SK-N-SH (cell line): ENCODE measurements around the gene PPP2R5C. TPM values are rescaled to one million over a fixed set of nuclear protein-coding genes. Genes with fewer than 3 reads are reported as not detected.

ENCODE experiments used
- CTCF ChIA-PET: fragments of 300-600, 350-600 bp; formaldehyde crosslinking; extraction: SDS; loops from one replicate; lab custom pipeline; 2021; lab: Yijun Ruan, JAX
- POLR2A ChIA-PET: fragments of 350-600 bp; sonication (Branson Sonifier 250); formaldehyde crosslinking; extraction: SDS; loops from one replicate; lab custom pipeline; 2020; ENCODE audit warnings: antibody characterized with exemption, inconsistent platforms; lab: Yijun Ruan, JAX
- DNase-seq: peaks from one replicate; pipeline ENCODE4 v3.0.0; 2012
- H2AFZ ChIP-seq: fragments of 200-600 bp; sonication (generic); 2 replicates; pipeline ENCODE4 v1.8.1; 2016; ENCODE audit warnings: antibody characterized with exemption, mild to moderate bottlenecking, low read depth
- H3F3A ChIP-seq: fragments of 200-600 bp; sonication (generic); replicated peaks from 2 replicates; pipeline ENCODE3; 2016; ENCODE audit warnings: antibody characterized with exemption, mild to moderate bottlenecking; ENCODE audit not compliant: insufficient read depth
- H3K27ac ChIP-seq, 2 experiments: fragments of 200-500 bp in 1 of 2; fragments of 200-600 bp in 1 of 2; sonication (Bioruptor generic) in 1 of 2; sonication (generic), shearing (Covaris generic) in 1 of 2; 2 replicates each; pipeline versions ENCODE4 v1.5.1 to v1.6.1; 2014 to 2016; ENCODE audit warnings: low read depth in 2 of 2, inconsistent platforms in 1 of 2, low read length in 1 of 2, mild to moderate bottlenecking in 1 of 2, mixed read lengths in 1 of 2
- H3K27me3 ChIP-seq: fragments of 200-600 bp; sonication (generic), shearing (Covaris generic); 2 replicates; pipeline ENCODE4 v1.6.1; 2016; ENCODE audit warnings: mixed run types; ENCODE audit not compliant: insufficient read depth
- H3K36me3 ChIP-seq, 2 experiments: fragments of 200-500 bp in 1 of 2; fragments of 200-600 bp in 1 of 2; sonication (Bioruptor generic) in 1 of 2; sonication (generic) in 1 of 2; replicated peaks in 1 of 2; 2 replicates each; pipeline versions ENCODE3 to v1.5.1; 2014 to 2016; ENCODE audit warnings: low read length in 1 of 2, mild to moderate bottlenecking in 1 of 2; ENCODE audit not compliant: insufficient read depth in 2 of 2, control insufficient read depth in 1 of 2
- H3K4me1 ChIP-seq, 2 experiments: fragments of 200-500 bp in 1 of 2; fragments of 200-600 bp in 1 of 2; sonication (Bioruptor generic) in 1 of 2; sonication (generic), shearing (Covaris generic) in 1 of 2; 2 replicates each; pipeline versions ENCODE4 v1.5.1 to v1.6.1; 2014 to 2016; ENCODE audit warnings: low read depth in 1 of 2, low read length in 1 of 2, mixed run types in 1 of 2; ENCODE audit not compliant: insufficient read depth in 2 of 2, control insufficient read depth in 1 of 2
- H3K4me2 ChIP-seq: fragments of 200-600 bp; sonication (generic), shearing (Covaris generic); 2 replicates; pipeline ENCODE4 v1.6.1; 2017; ENCODE audit warnings: mixed run types
- H3K4me3 ChIP-seq, 2 experiments: fragments of 200-500 bp in 1 of 2; fragments of 200-600 bp in 1 of 2; sonication (Bioruptor generic) in 1 of 2; sonication (generic), shearing (Covaris generic) in 1 of 2; 2 replicates each; pipeline versions ENCODE4 v1.5.1 to v1.8.1; 2014 to 2016; ENCODE audit warnings: low read depth in 2 of 2, inconsistent platforms in 1 of 2, low read length in 1 of 2, mild to moderate bottlenecking in 1 of 2, mixed read lengths in 1 of 2, moderate library complexity in 1 of 2
- H3K79me2 ChIP-seq: fragments of 200-600 bp; sonication (generic); 2 replicates; pipeline ENCODE4 v1.8.1; 2017; ENCODE audit warnings: mild to moderate bottlenecking; ENCODE audit not compliant: insufficient read depth
- H3K9ac ChIP-seq: fragments of 200-600 bp; sonication (generic); 2 replicates; pipeline ENCODE4 v1.6.1; 2017; ENCODE audit warnings: mixed run types
- H3K9me2 ChIP-seq: fragments of 200-600 bp; sonication (generic); 2 replicates; pipeline ENCODE4 v1.6.1; 2017; ENCODE audit warnings: mixed run types
- H3K9me3 ChIP-seq: fragments of 200-600 bp; sonication (generic); 2 replicates; pipeline ENCODE4 v1.6.1; 2017; ENCODE audit warnings: mixed run types, mild to moderate bottlenecking, moderate library complexity
- H4K20me1 ChIP-seq: fragments of 200-600 bp; sonication (generic); 2 replicates; pipeline ENCODE4 v1.6.1; 2017; ENCODE audit warnings: mild to moderate bottlenecking, mixed run types; ENCODE audit not compliant: insufficient read depth
- CHD2 ChIP-seq: fragments of 150-350 bp; IDR thresholded peaks from 2 replicates; pipeline ENCODE4 v1.6.1; 2018; ENCODE audit warnings: low read length; ENCODE audit not compliant: partially characterized antibody
- EZH2phosphoT487 ChIP-seq: fragments of 200-600 bp; sonication (generic); IDR thresholded peaks from 2 replicates; pipeline ENCODE4 v1.6.1; 2017; ENCODE audit warnings: low read depth, mixed run types, mild to moderate bottlenecking, antibody characterized with exemption, moderate library complexity, borderline replicate concordance
- FOSL2 ChIP-seq: IDR thresholded peaks from 2 replicates; pipeline ENCODE4 v1.4.0; 2012; ENCODE audit warnings: low read depth, mild to moderate bottlenecking, moderate library complexity, borderline replicate concordance
- FOXJ3 ChIP-seq: sonication (generic); formaldehyde crosslinking; IDR thresholded peaks from 2 replicates; pipeline ENCODE4 v1.5.1; 2020; ENCODE audit warnings: mild to moderate bottlenecking, missing genetic modification reagents
- FOXM1 ChIP-seq: IDR thresholded peaks from 2 replicates; pipeline ENCODE4 v1.4.0; 2012; ENCODE audit warnings: low read depth, mild to moderate bottlenecking
- MXI1 ChIP-seq: IDR thresholded peaks from 2 replicates; pipeline ENCODE4 v1.6.1; 2012; ENCODE audit warnings: mild to moderate bottlenecking, low read depth, low read length, improper control_type of control experiment
- NFIC ChIP-seq: IDR thresholded peaks from 2 replicates; pipeline ENCODE4 v1.4.0; 2012; ENCODE audit warnings: borderline replicate concordance
- NRF1 ChIP-seq: IDR thresholded peaks from 2 replicates; pipeline ENCODE4 v1.6.1; 2012; ENCODE audit warnings: low read depth, mild to moderate bottlenecking, low read length
- POLR2AphosphoS5 ChIP-seq: IDR thresholded peaks from 2 replicates; pipeline ENCODE4 v1.6.1; 2012; ENCODE audit warnings: low read depth, low read length
- RAD21 ChIP-seq: IDR thresholded peaks from 2 replicates; pipeline ENCODE4 v1.6.1; 2012; ENCODE audit warnings: mild to moderate bottlenecking, low read length
- RCOR1 ChIP-seq: fragments of 150-350 bp; IDR thresholded peaks from 2 replicates; pipeline ENCODE4 v1.6.1; 2017; ENCODE audit warnings: antibody characterized with exemption, low read length
- RXRA ChIP-seq: IDR thresholded peaks from 2 replicates; pipeline ENCODE4 v1.4.0; 2012; ENCODE audit warnings: low read depth, mild to moderate bottlenecking, borderline replicate concordance
- SMC3 ChIP-seq: IDR thresholded peaks from 2 replicates; pipeline ENCODE4 v1.6.1; 2012; ENCODE audit warnings: low read depth, low read length, improper control_type of control experiment
- TAF1 ChIP-seq: IDR thresholded peaks from 2 replicates; pipeline ENCODE4 v1.6.1; 2012; ENCODE audit warnings: low read depth, mild to moderate bottlenecking, low read length, moderate library complexity, borderline replicate concordance
- TCF12 ChIP-seq: IDR thresholded peaks from 2 replicates; pipeline ENCODE4 v1.4.0; 2012
- TEAD4 ChIP-seq: IDR thresholded peaks from 2 replicates; pipeline ENCODE4 v1.4.0; 2012; ENCODE audit warnings: mild to moderate bottlenecking, borderline replicate concordance; ENCODE audit not compliant: insufficient read depth
- YY1 ChIP-seq: IDR thresholded peaks from 2 replicates; pipeline ENCODE4 v1.4.0; 2012; ENCODE audit warnings: low read depth, mild to moderate bottlenecking
- WGBS: methylation state at CpG from one replicate; pipeline ENCODE4 v1.1.6; 2017; ENCODE audit warnings: low lambda C conversion rate; 5-methylcytosine and 5-hydroxymethylcytosine counted together
- polyA plus RNA-seq, 3 experiments: library from polyadenylated mRNA; depleted of rRNA; stranded (reverse); fragments of >200 nt; gene quantifications; 2 replicates each; pipeline ENCODE4 v1.2.3, GENCODE V29; 2012
- TF ChIP-seq, protein P1 (sequence below): IDR thresholded peaks from 2 replicates; pipeline ENCODE4 v1.6.1; 2012; ENCODE audit warnings: mild to moderate bottlenecking, low read depth, low read length, moderate library complexity
- TF ChIP-seq, protein P2 (sequence below): IDR thresholded peaks from 2 replicates; pipeline ENCODE4 v1.4.0; 2012; ENCODE audit warnings: low read depth, borderline replicate concordance
- TF ChIP-seq, protein P3 (sequence below): IDR thresholded peaks from 2 replicates; pipeline ENCODE4; 2012
- TF ChIP-seq, protein P4 (sequence below): IDR thresholded peaks from 2 replicates; pipeline ENCODE4 v1.4.0; 2012; ENCODE audit warnings: low read depth
- TF ChIP-seq, protein P5 (sequence below): fragments of 200-600 bp; sonication (generic); IDR thresholded peaks from 2 replicates; pipeline ENCODE4 v1.6.1; 2017; ENCODE audit warnings: antibody characterized with exemption, mild to moderate bottlenecking, moderate library complexity
- TF ChIP-seq, protein P6 (sequence below): fragments of 150-350 bp; IDR thresholded peaks from 2 replicates; pipeline ENCODE4 v1.6.1; 2016; ENCODE audit warnings: mild to moderate bottlenecking, low read depth, low read length

The PPP2R5C gene
- polyA plus RNA-seq, 1 of the 3 experiments (the other 2 are of a cell fraction): 43.7 TPM

DNA sequence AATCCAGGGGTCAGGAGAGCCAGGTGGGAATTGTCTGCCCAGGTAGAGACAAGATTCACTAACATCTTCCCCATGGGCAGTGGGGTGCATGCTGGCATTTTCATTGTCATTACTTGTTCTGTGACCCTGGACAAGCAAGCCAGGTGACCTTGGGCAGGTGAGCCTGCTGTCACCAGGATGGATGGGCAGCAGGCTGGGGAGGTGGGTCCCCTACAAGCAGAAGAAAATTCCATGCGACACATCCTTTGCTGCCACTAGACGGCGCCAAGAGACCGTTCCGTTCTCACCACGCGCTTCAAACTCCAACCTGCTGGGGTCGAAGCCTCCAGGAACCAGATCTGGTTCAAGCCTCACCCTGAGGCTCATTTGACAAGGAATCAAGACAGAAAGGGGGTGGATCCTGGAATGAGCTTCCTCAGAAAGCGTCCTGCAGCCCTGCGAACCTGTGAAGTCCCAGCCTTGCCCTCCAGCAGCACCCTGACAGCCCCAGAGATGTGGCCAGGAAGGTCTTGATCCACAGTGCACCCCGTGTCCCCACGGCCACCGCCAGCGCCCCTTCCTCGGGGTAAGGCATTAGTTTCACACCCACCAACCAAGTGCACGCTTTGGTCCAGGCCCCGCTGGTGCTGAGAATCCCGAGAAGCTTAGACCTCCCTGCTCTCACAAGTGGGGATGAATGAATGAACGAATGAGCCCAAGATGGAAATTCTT, 199.7 kb downstream of the PPP2R5C start:
- Histone ChIP-seq H3F3A (peaks cover 10% of the 10 kb centered on the region), H3K36me3 (no peaks in the 10 kb centered on the region), H2AFZ (no peak overlapping the region), H3K27ac (no peak overlapping the region), H3K4me1 (peaks cover 22 to 31% of the 10 kb centered on the region in 2 experiments; a peak in 3 of 4 replicates), H3K79me2 (peaks cover 18% of the 10 kb centered on the region), H3K27me3 (no peaks in the 10 kb centered on the region), H3K9me3 (no peaks in the 10 kb centered on the region), H4K20me1 (peaks cover 5% of the 10 kb centered on the region; the same call in 1 of the 2 replicates), H3K4me2 (no peak overlapping the region), H3K9ac (no peak overlapping the region), H3K9me2 (no peaks in the 10 kb centered on the region), H3K4me3 (no peak overlapping the region)
- peak; percentile 82 for DNase-seq
- WGBS: 40% methylated on average over 16 of the region's 19 CpGs
- ChIA-PET POLR2A (no interaction called here), CTCF (interaction anchor here (0.6 to 4.6 kb wide), 35 partner anchors 9 to 1511 kb away, joined by 3 to 33 read pairs (median 3); partner anchors contain the start of gene ZNF839)
- no peak for TF ChIP-seq TAF1
- no peak for TF ChIP-seq FOXM1
- TF ChIP-seq TEAD4: no peak
- TF ChIP-seq MXI1: peak; percentile 78
- TF ChIP-seq, protein P1, sequence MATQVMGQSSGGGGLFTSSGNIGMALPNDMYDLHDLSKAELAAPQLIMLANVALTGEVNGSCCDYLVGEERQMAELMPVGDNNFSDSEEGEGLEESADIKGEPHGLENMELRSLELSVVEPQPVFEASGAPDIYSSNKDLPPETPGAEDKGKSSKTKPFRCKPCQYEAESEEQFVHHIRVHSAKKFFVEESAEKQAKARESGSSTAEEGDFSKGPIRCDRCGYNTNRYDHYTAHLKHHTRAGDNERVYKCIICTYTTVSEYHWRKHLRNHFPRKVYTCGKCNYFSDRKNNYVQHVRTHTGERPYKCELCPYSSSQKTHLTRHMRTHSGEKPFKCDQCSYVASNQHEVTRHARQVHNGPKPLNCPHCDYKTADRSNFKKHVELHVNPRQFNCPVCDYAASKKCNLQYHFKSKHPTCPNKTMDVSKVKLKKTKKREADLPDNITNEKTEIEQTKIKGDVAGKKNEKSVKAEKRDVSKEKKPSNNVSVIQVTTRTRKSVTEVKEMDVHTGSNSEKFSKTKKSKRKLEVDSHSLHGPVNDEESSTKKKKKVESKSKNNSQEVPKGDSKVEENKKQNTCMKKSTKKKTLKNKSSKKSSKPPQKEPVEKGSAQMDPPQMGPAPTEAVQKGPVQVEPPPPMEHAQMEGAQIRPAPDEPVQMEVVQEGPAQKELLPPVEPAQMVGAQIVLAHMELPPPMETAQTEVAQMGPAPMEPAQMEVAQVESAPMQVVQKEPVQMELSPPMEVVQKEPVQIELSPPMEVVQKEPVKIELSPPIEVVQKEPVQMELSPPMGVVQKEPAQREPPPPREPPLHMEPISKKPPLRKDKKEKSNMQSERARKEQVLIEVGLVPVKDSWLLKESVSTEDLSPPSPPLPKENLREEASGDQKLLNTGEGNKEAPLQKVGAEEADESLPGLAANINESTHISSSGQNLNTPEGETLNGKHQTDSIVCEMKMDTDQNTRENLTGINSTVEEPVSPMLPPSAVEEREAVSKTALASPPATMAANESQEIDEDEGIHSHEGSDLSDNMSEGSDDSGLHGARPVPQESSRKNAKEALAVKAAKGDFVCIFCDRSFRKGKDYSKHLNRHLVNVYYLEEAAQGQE: no peak
- no peak for TF ChIP-seq FOXJ3 (CRISPR knock-in tag)
- no peak for TF ChIP-seq NFIC
- TF ChIP-seq, protein P2, sequence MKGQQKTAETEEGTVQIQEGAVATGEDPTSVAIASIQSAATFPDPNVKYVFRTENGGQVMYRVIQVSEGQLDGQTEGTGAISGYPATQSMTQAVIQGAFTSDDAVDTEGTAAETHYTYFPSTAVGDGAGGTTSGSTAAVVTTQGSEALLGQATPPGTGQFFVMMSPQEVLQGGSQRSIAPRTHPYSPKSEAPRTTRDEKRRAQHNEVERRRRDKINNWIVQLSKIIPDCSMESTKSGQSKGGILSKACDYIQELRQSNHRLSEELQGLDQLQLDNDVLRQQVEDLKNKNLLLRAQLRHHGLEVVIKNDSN: no peak
- TF ChIP-seq CHD2: peak; percentile 41
- peak; percentile 90 for TF ChIP-seq RAD21
- peak; percentile 76 for TF ChIP-seq SMC3
- no peak for TF ChIP-seq NRF1
- no peak for TF ChIP-seq RXRA
- TF ChIP-seq, protein P3, sequence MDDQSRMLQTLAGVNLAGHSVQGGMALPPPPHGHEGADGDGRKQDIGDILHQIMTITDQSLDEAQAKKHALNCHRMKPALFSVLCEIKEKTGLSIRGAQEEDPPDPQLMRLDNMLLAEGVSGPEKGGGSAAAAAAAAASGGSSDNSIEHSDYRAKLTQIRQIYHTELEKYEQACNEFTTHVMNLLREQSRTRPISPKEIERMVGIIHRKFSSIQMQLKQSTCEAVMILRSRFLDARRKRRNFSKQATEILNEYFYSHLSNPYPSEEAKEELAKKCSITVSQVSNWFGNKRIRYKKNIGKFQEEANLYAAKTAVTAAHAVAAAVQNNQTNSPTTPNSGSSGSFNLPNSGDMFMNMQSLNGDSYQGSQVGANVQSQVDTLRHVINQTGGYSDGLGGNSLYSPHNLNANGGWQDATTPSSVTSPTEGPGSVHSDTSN: no peak
- no peak for TF ChIP-seq POLR2AphosphoS5
- TF ChIP-seq, protein P4, sequence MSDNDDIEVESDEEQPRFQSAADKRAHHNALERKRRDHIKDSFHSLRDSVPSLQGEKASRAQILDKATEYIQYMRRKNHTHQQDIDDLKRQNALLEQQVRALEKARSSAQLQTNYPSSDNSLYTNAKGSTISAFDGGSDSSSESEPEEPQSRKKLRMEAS: peak; percentile 88
- TF ChIP-seq EZH2phosphoT487: no peak
- no peak for TF ChIP-seq TCF12
- TF ChIP-seq, protein P5, sequence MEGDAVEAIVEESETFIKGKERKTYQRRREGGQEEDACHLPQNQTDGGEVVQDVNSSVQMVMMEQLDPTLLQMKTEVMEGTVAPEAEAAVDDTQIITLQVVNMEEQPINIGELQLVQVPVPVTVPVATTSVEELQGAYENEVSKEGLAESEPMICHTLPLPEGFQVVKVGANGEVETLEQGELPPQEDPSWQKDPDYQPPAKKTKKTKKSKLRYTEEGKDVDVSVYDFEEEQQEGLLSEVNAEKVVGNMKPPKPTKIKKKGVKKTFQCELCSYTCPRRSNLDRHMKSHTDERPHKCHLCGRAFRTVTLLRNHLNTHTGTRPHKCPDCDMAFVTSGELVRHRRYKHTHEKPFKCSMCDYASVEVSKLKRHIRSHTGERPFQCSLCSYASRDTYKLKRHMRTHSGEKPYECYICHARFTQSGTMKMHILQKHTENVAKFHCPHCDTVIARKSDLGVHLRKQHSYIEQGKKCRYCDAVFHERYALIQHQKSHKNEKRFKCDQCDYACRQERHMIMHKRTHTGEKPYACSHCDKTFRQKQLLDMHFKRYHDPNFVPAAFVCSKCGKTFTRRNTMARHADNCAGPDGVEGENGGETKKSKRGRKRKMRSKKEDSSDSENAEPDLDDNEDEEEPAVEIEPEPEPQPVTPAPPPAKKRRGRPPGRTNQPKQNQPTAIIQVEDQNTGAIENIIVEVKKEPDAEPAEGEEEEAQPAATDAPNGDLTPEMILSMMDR: peak; percentile 85
- no peak for TF ChIP-seq FOSL2
- TF ChIP-seq, protein P6, sequence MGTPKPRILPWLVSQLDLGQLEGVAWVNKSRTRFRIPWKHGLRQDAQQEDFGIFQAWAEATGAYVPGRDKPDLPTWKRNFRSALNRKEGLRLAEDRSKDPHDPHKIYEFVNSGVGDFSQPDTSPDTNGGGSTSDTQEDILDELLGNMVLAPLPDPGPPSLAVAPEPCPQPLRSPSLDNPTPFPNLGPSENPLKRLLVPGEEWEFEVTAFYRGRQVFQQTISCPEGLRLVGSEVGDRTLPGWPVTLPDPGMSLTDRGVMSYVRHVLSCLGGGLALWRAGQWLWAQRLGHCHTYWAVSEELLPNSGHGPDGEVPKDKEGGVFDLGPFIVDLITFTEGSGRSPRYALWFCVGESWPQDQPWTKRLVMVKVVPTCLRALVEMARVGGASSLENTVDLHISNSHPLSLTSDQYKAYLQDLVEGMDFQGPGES: no peak
- TF ChIP-seq YY1: no peak
- TF ChIP-seq RCOR1: peak; percentile 65; the same call in 1 of the 2 replicates
